Measurements from ENCODE around the gene NUP35.
A peak's percentile ranks its signal among the peaks of the same experiment; 100 is the strongest.

Gene NUP35, protein sequence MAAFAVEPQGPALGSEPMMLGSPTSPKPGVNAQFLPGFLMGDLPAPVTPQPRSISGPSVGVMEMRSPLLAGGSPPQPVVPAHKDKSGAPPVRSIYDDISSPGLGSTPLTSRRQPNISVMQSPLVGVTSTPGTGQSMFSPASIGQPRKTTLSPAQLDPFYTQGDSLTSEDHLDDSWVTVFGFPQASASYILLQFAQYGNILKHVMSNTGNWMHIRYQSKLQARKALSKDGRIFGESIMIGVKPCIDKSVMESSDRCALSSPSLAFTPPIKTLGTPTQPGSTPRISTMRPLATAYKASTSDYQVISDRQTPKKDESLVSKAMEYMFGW

DNA sequence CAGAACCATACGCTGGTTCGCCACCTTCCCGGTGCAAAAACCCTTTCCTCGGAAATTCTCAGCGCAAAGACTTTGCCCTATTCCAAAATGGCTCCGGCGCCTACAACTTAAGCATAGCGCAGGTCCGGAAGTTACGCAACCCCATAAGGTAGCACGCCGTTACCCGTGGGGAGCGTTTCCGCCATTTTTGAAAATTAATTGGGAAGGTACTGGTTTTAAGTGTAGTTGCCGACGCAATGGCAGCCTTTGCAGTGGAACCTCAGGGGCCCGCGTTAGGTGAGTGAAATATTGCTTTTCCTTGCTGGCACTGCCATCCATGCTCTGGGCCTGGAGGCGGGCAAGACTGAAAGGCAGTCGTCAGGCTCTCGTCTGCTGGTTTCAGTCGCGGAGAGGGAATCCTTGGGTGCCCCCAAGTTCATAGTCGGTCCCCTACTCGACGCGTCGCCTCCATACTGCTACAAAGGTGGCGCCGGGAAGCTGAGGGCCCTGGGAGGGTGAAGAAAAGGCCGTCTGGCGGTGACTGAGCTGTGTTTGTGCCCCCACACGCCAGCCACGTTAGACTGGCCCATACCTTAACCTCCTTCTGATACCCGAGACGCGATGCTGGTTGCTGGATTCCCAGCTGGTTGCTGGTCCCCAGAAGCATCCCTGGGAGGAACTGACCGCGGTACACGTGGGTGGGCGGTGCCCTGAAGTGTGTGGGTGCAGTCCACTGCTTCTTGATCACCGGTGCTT is at the start of gene NUP35:
NUP35 (plus strand) TSS at position 222 of the 735 bp plus-strand sequence; CDS start at position 237, 15 bp downstream.
- peak; percentile 81 for DNase-seq (ENCODE audit: low read depth)

DNA sequence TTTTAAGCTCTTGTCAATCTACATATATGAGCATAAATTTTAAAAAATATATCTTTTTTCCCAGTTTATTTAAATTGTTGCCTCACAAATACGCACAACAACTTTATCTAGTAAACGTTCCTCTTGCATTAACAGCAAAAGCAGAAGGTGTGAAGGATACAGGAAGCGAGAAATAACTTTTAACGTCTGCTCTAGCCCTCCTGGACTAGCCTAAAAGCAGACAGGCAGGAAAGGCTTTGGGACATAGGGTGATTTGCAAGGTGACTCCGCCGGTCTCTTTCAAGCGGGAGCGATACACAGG is 46.1 kb upstream of the NUP35 start:
- no peak for DNase-seq (ENCODE audit: low read depth)

DNA sequence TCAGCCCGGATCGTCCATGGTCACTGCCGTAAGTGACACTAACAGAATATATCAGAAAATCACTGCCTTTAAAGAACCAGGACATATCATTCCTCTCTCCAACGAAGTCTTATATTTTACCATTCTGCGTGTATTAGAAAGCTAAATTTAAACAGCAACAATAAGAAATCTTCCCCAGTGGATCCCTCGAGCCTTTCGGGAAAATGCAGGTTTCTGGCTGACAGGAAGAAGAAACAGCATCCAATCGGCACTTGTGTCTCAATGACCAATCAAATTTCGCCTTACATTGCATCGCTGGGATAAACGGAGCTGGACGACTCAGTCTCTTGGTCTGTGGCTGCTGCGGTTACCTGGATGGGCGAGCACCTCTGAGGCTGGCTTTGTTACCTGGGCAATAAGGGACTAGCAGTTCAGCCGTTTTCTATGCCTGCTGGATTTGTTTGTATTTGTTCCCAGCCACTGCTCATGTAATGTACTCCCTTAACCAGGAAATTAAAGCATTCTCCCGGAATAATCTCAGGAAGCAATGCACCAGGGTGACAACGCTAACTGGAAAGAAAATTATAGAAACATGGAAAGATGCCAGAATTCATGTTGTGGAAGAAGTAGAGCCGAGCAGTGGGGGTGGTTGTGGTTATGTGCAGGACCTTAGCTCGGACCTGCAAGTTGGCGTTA is 45.6 kb upstream of the NUP35 start, which contains the start of gene DUSP19:
DUSP19 (plus strand) TSS at position 284 of the 675 bp plus-strand sequence; CDS start at position 471, 187 bp downstream.
- peak; percentile 84 for DNase-seq (ENCODE audit: low read depth)

DNA sequence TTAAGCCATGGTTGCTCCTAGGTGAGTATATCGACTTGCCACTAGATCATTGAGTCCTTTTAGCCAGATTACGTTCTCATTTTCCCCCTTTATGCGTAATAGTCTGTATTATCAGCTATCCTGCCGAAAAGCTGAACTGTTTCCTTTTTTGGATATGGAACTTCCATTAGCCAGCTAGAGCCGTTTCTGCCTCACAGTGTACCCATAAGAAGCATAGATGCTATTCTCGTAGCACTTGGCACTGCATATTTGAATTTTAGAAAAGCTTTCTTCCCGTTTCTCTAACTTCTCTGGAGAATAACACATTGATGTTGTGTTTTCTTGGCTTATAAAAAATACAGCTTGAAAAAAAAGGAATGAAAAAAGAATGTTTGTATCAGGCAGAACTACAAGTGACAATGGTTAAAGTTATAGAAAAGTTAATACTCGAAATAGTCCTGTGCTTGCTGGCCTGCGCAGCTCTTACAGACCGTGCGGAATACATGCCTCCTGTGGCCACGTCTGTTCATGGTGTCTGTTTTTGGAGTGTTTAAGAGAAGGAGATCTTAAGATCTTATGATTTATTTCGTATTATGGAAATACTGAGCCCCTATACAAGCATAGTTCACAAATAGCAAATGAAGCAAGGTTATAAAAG is 45.0 kb upstream of the NUP35 start:
- peak; percentile 24 for DNase-seq (ENCODE audit: low read depth)

DNA sequence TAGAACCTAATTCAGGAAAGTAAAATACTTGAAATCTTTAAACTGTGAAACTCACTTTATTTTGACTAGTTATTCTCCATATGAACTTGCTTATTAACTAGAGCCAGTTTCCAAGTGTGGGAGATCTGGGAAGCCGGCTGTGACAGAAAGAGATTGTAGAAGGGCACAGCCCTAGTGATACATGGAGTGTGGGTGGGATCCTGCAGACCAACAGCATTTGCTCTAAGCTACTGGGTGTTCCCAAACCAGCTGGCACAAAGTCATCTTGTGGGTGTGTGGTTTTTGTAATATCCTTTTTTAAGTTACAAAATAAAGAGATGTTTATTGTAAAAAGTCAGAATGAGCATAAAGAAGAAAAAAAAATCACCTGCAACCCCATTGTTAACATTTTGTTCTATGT is 42.3 kb upstream of the NUP35 start:
- no peak for DNase-seq (ENCODE audit: low read depth)

DNA sequence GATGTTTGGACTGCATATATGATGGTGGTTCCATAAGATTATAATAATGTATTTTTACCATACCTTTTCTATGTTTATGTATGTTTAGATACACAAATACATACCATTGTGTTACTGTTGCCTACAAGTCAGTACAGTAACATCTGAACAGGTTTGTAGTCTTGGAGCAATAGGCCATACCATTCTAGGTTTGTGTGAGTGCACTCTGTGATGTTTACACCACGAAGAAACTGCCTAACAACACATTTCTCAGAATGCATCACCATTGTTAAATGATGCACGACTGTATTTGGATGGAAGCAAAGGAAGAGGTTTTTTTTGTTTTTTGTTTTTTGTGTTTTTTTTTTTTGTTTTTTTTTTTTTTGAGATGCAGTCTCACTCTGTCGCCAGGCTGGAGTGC is 36.2 kb upstream of the NUP35 start:
- DNase-seq (ENCODE audit: low read depth) = no peak

DNA sequence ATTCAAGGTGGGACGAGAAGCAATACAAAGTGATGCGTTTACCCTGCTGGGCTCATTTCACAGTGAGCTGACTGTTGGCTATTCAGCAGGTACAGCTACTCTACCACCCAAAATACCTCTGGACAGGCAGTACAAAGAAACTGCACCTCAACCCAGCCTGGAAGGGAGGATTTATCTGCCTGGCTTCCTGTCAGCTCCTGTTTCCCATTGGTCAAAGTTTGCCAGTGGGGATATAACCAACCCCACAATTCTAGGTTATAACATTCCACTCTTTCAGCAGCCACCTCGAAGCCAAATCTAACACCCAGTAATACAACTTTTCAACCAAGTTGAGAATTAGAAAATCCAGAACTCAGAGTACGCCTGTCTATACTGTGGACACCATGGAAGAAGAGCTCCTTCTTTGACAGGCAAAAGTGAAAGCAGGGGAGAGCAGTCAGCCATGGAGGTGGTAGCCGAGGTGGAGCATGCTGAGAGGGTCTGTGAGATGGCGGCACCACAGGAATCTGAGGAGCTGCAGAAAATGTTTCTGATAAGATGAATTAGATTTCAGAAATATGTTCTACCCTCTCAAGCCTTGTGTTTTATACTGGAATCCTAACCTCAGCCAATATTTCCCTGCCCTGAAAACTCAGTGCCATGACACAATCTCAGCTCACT is 34.9 kb upstream of the NUP35 start:
- no peak for DNase-seq (ENCODE audit: low read depth)

DNA sequence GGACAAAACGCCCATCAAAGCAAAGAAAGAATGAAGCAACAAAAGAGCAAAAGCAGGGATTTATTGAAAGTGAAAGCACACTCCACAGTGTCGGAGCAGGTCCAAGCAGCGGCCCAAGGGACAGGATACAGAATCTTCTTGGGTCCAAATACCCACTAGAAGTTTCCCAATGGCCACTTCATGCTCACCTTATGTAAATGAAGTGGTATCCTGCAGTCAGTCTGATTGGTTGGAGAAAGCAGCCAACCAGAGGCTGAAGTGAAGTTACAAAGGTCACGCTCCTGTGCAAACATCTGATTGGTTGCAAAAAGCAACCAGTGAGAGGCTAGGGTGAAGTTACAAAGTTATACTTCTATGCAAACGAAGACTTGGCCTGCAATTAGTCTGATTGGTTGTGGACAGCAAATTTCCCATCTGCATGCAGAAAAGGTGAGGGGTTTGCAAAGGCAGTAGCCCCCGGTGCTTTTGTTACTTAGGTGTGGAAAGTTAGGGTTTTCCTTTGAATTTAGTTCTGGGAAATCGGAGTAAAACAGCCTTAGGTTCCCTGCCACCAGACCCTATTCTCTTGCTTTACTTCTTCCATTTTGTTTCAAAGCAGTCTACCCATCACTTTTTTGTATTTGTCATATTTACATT is 32.8 kb upstream of the NUP35 start:
- DNase-seq (ENCODE audit: low read depth) = no peak

DNA sequence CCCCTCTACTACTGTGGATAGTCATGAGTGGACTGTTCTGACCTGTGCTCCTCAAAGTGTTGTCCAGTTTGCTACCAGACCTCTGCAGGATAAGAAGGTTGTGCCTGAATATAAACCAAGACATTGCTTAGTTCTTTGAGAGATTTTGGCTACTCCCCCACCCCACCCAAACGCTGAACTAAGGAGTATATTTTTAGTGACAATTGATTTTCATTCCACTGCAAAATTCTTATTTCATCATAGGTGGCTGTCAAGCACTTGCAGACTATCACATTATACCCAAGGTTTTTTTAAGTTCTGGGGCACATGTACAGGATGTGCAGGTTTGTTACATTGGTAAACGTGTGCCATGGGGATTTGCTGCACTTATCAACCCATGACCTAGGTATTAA is 32.3 kb upstream of the NUP35 start:
- no peak for DNase-seq (ENCODE audit: low read depth)

DNA sequence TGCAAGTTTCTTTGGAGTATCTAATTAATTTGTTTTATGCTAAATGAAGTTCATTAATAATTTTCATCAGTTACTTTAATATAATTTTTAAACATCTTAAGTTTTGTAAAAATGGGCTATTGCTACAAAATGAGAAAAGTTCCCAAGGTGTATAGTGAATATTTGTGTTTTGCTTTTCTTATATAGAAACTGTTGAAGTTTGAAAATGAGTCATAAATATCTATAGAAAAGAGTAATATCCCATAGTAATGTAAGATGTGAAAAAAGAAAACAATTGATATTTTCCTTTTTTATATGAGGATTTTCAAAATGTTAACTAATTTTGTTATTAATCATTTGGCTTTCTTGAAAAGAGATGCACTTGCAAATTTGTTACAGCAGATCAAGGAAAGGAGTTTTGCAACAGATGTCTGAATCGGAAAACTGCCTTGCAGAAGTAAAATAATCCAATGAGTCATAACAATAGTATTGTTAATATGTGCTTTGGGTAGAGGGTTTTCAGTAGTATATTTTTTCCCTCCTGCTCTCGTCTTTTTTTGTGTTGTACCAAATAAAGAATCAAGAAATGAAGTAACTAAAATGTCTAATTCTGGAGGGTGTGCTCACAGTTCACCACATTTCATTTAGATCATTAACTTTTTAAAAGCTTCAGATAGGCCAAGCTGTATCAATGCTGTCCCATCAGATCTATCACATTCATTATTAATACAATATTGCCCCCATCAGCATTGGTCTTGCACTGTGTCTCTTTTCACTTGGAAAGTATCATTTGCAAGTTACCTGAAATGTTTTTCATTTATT is 30.2 kb upstream of the NUP35 start:
- DNase-seq (ENCODE audit: low read depth) = peak; percentile 62

DNA sequence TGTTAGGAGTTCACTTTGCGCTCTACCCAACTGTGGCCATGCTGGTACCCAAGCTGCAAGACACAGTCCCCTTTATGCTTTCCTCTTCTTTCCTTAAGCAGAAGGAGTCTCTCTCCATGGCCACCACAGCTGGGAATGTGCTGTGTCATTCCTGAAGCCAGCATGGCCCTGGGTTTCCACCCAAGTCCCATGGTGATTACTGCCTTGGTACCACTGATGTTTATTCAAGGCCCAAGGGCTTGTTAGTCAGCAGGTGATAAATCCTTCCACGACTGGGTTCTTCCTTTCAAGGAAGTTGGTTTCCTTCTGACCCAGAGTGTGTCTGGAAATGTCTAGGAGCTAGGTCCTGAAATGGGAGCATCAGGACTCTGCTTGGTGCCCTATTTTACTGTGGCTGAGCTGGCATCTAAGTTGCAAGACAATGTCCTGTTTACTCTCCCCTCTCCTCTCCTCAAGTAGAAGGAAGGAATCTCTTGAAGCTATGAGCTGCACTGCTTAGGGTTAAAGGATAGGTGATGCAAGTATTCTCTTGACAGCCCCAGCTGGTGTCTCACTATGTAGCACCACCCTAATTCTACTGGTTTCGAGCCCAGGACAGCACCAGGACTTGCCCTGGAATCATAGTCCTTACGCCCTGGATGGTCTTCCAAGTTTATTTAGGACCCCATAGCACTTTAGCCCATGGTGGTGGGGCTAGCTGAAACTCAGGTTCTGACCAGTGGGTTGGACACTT is 18.7 kb upstream of the NUP35 start:
- no peak for DNase-seq (ENCODE audit: low read depth)

DNA sequence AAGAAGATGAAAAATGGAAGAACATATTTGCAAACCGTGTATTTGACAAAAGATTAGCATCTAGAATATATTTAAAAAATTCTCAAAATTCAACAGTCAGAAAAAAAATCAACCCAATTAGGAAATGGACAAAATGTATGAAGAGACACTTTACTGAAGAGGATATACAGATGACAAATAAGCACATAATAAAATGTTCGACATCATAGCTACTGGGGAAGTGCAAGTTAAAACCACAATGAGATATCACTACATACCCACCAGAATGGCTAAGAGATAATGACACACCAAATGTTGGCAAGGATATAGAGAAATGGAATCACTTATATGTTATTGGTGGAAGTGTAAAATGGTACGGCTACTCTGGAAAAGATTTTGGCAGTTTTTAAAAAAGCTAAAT is 11.7 kb upstream of the NUP35 start:
- DNase-seq (ENCODE audit: low read depth) = no peak

DNA sequence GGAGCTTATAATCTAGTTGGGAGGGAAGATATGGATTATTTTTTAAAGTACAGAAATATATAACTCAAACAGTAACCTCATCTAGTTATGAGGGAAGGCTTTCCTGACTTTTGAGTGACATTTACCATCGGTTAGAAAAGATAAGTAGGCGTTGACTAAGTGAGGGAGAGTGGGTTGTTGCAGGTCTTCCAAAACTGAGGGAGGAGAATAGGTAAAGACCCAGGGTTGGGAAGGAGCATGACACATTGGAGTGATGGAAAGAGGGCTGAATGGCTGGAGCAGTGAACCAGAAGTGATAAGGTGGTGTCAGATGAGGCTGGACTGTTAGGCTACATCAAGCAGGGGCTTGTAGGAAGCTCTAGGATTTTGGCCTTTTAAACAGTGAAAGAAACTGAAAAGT is 10.6 kb upstream of the NUP35 start:
- DNase-seq (ENCODE audit: low read depth) = no peak

DNA sequence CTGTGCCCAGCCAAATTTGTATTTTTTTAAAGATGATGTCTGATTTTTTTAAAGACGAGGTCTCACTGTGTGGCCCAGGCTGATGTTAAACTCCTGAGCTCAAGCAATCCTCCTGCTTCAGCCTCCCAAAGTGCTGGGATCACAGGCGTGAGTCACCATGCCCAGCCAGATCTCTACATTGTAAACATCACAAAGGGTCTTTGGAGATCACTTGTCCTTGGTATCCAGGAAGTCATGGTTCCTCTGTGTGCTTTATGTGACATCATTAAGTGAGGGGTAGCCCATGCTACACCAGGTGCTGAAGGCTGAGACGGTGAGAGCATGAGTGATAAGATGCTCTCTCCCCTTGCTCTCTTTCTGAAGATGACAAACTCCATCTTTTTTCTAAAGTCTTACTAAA is 7.0 kb upstream of the NUP35 start:
- no peak for DNase-seq (ENCODE audit: low read depth)

DNA sequence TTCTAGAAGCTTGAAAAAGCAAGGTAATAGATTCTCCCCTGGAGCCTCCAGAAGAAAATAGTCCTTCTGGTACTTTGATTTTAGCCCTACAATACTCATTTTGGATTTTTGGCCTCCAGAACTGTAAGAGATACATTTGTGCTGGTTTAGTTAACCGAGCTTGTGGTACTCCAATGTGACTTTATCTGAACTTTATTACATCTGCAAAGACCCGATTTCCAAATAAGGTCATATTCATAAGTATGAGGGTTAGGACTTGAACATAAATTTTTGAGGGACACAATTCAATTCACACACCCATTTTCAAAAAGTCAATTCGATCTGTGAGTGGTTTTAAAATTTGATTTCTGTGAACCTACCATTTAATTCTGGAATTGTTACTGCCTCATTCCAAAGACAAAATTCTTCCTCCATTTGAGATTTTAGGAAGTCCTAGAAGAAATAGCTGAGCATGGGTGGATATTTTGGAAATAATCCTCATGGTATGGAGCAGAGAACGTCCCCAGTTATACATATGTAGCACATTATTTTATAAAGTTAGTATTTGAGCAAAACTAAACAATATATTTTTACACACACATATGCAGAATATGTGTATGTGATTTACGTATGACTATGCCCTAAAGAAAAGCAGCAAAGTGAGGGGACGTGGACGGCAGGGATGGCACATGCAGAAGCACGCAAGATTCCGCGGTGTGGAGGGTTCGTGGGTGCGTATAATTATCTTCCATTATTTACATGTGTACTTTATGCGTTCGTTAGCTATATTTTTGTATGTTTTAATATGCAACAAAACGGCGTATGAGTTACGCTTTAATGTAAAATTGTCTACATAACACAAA is 905 bp upstream of the NUP35 start:
- no peak for DNase-seq (ENCODE audit: low read depth)

DNA sequence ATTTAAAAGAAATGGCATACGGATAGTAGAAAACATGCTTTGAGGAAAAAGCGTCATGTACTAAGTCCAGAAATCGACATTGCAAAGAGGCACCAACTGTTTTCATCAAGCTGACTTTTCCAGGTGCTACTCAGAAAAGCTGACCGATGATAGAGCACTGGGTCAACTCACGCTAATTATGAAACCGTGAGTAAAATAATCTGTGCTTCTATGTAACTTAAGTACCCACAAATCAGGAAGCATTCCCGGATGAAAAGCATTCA is 353 bp upstream of the NUP35 start:
- DNase-seq (ENCODE audit: low read depth) = no peak

DNA sequence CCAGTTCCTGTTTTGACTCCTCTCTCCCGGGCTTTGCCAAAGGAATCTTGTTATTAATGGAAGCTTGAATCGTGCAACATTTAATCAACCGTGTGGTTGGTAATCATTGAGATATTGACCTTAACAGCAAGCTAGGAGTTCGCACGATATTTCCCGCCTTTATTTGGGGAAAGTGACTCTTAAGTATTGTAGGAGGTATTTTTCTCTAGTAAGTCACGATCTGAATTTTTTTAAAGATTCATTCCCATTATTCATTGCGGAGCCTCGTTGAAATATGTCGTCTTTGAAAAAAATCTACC is 663 bp downstream of the NUP35 start:
- no peak for DNase-seq (ENCODE audit: low read depth)

DNA sequence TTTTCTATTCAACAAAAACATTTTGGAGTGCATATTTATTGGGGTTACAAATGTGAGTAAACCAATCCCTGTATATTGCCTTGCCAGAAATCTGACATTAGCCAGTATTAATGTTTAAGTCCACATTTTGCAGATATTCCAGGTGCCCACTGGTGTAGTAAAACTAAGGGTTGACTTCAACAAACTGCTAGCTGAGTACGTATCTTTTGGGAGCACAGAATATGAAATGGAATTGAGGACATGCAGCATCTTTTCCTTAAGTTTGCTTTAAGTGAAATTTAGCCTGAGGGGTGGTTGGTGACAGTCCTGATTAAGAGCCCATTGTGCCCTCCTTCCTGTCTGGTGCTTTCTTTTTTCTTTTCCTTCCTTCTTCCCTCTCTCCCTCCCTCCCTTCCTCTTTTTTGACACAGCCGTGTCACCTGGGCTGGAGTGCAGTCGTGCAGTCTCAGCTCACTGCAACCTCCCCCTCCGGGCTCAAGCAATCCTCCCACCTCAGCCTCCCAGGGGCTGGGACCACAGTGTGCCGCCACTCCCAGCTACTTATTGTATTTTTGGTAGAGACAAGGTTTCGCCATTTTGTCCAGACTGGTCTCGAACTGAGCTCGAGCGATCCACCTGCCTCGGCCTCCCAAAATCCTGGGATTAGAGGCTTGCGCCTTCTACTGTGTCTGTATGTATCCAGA is 1.6 kb downstream of the NUP35 start:
- no peak for DNase-seq (ENCODE audit: low read depth)

DNA sequence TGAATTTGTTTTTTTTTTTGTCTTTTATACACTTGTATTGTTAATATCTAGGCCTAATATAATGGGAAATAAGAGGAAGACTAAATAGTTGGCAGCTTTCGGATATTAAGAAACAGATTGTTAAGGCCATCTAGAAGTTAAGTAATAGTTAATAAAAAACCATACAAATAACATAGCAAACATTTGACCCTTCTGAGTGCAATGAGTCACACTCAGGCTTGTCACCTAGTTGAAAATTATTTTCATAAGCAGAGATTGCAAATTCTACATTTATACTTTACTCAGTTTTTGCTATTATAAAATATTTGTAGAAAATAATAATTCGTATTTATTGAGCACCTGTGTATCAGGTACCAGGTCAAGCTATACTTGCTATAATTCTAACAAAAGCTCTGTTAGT is 2.4 kb downstream of the NUP35 start:
- no peak for DNase-seq (ENCODE audit: low read depth)
